HG03457 (cell line): Measurements from ENCODE around the gene KIRREL3.

Experiments used
- ATAC-seq: cut with Tn5 transposase; IDR thresholded peaks from one replicate; pipeline ENCODE4 v1.9.1; 2021; ENCODE audit warnings: moderate number of reproducible peaks; ENCODE audit not compliant: unreplicated experiment

The KIRREL3 gene

DNA sequence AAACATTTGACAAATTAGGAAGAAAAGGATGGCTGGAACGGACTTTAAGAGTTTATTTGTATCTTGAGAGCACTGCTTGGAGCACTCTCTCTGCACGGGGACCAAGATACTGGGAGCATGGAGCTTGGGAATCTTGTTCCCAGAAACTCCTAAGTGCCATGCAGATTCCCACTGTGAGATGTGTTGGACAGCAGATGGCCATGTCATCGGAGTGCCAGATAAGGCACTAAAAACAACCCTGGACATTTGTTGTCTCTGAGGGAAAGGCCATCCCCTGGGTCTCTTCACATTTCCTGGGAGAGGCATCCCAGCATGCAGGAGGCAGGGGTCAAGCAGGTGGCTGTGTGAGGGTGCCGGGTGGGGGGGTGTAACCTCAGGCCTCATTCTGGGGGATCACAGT lies 2.9 kb downstream of the KIRREL3 start:
- no peak for ATAC-seq

DNA sequence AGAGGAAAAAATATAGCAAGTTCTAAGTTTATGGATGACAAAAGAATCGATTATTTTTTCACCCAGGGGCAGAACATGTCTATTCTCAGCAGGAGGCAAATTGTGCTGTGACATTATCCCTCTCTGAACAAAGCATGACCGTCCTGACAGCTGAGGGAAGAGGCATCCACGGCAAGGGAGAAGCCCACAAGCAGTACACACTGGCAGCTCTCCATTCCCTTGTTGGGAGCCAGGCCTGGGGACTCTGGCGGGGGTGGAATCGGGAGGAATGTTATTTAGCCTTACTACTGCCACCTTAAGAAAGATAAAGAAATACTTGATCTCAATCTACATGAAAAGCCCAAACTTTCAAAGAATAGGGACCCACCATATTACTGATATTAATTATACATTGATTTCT lies 3.4 kb downstream of the KIRREL3 start:
- ATAC-seq = no peak

DNA sequence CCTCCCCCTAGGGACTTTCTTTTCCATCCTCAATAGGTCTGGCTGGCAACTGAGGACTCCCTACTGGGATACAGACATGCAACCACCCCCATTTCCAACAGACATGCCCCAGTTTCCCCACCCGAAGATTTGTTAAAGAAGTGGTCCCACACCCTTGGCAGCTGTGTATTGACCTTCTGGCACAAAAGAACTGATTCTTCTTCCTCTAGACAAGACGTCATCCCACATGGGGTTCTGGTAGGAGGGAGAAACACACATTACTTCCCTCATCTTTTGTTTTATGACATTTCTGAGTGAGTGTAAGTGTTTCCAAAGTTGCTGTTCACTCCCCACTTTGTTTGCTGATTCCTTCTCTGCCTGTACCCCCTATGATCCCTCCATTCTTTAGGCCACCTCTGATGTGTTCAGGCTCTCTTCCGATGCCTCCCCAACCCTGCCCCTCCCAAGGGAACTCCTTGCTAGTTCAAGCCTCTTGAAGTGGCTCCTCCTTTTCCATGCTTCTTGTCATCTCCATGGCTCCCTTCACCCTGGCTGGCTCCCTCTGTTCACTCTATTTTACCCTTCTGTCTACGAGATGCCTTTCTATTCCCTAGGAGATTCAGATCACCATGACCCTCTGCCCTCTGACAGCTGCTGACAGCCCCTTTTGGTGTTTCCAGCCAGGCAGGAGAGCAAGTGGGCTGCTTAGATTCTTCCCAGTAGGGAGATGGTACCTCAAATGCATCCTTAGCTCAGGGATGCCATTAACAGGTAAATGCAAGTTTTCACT lies 4.3 kb downstream of the KIRREL3 start:
- no peak for ATAC-seq

- ATAC-seq = no peak
These were observed 7.0 kb downstream of the KIRREL3 start for GRCh38 chr11:126993599-126993998.

- no peak for ATAC-seq
These were observed 7.8 kb downstream of the KIRREL3 start for GRCh38 chr11:126992804-126993111.

- no peak for ATAC-seq
These were observed 8.3 kb downstream of the KIRREL3 start for GRCh38 chr11:126992065-126992803.

- ATAC-seq = no peak
These were observed 9.0 kb downstream of the KIRREL3 start for GRCh38 chr11:126991596-126991995.

DNA sequence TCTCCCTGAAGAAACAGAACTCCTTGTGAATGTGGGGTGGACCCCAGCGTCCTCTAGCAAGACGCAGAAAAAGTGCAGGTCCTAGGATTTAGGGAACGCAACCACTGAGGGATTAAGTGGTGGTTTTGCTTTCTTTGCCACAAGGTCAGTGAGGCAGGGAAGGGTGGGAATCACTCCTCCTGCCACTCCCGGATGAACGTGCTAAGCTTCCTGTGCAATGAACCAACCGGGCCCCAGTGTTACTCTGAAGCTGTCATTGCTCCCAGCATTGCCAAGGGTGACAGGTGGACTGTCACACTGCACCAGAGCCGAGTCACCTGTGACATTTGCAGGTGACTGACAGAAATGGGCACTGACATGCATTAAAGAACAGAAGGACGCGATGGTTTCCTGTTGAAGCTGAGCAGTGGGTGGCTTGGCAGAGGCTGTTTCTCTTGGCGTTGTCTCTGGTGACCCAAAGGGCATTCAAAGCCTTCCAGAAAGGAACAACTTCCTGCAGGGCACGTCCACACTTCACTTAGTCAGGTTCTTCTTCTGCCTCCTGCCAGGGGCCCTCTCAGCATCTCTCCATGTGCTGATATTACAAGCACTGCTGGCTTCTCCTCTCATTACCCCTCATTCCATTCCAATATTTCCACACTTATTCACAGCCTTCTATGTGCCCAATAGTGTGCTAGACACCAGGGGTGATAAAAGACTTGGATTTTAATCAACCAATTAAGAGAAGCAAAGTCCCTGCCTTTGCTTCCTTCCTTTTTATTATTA lies 9.7 kb downstream of the KIRREL3 start:
- no peak for ATAC-seq

GRCh38 chr11:126989942-126990715 lies 10.4 kb downstream of the KIRREL3 start:
- no peak for ATAC-seq

- ATAC-seq = no peak
These were observed 11.9 kb downstream of the KIRREL3 start for GRCh38 chr11:126988655-126989054.

GRCh38 chr11:126981635-126982034 lies 18.9 kb downstream of the KIRREL3 start:
- ATAC-seq = no peak

- no peak for ATAC-seq
These were observed 21.7 kb downstream of the KIRREL3 start for GRCh38 chr11:126978911-126979310.

- ATAC-seq = no peak
These were observed 22.4 kb downstream of the KIRREL3 start for GRCh38 chr11:126978165-126978564.

DNA sequence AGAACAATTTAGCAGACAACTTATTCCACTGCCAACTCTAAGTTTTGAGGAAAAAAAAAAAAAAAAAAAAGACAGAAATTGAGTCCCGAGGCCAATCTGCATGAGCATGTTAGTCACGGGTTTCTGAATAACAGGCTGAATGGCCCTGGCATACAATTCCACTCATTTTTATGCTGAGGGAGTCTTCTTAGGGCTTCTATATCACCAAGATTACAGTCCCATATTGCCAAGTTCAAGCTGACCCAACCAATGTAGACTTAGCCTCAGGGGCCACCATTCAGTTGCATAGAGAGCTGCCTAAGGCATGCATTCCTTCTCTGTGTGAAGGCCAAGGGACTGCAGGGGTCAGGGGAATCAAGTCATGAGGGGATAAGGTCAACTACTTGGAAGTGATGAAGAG lies 27.5 kb downstream of the KIRREL3 start:
- ATAC-seq = no peak

GRCh38 chr11:126971305-126971704 lies 29.3 kb downstream of the KIRREL3 start:
- no peak for ATAC-seq

DNA sequence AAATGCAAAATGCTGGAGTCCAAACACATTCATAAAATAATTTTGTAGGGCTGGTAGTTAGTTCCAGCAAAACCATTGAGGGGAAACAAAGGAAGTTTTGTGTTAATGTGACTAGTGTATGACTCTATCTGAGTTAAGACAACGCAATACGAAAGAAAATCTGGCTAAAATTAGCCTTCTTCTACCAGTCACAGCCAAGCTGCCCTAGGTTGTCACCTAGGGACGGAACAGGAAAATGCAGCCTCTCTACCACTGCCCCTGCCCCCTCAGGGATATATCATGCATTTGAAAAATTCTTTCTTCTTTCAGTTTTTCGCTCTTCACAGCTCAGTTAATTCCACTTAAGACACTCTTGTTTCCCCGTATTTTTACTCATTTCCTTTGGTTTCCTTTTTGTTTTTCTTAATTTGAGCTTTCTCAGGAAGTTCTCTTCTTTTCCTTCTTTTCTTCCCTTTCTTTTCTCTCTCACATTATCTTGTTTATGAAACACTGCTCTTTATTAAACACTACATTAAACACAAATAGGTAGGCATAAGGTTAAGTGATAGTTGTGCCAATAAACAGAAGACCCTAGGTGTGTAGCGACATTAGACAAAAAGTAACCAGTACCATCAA lies 30.6 kb downstream of the KIRREL3 start:
- ATAC-seq = no peak

DNA sequence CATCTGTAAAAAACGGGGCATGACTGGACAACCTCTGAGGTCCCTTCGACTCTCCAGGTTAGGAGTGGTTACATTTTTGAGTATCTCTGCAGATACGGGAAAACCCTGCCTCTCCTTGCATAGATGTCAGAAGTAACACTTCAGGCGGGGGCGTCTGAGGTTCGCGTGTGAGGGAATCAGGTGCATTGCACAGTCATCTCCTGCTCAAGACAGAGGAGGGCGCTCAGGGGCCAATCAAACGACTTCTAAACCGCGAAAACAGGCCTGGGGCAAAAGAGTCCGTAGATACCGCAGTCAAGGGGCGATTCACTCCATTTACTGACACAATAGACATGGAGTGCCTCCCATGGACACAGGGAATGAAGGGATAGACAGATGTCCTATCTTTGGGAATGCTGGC lies 31.7 kb downstream of the KIRREL3 start:
- ATAC-seq = no peak

- ATAC-seq = no peak
These were observed 35.2 kb downstream of the KIRREL3 start for GRCh38 chr11:126965331-126965730.

GRCh38 chr11:126963603-126964363 lies 36.8 kb downstream of the KIRREL3 start:
- ATAC-seq = no peak

- ATAC-seq = no peak
These were observed 37.5 kb downstream of the KIRREL3 start for GRCh38 chr11:126963115-126963514.
